Neural cell (in vitro differentiated cells): ENCODE data around the gene SIRT3. TPM values are rescaled to one million over a fixed set of nuclear protein-coding genes. Genes with fewer than 3 reads are reported as not detected.

Experiments
- H2AFZ ChIP-seq: fragments of 200-600, 300-800 bp; sonication (generic), shearing (Covaris generic); 2 replicates; pipeline ENCODE4 v1.6.0; 2014; ENCODE audit warnings: low read depth, mild to moderate bottlenecking, antibody characterized with exemption, low read length, moderate library complexity
- H3F3A ChIP-seq: fragments of 200-600 bp; shearing (Covaris generic); 2 replicates; pipeline ENCODE4 v1.6.1; 2016; ENCODE audit warnings: mild to moderate bottlenecking, moderate library complexity, mixed read lengths, antibody characterized with exemption, low read length; ENCODE audit not compliant: insufficient read depth, poor library complexity, severe bottlenecking
- H3K27ac ChIP-seq: fragments of 200-600, 300-800 bp; sonication (generic), shearing (Covaris generic); 2 replicates; pipeline ENCODE4 v1.5.1; 2014; ENCODE audit warnings: mild to moderate bottlenecking, low read length, moderate library complexity
- H3K27me3 ChIP-seq: fragments of 300-800, 200-600 bp; sonication (generic), shearing (Covaris generic); 2 replicates; pipeline ENCODE4 v1.6.0; 2014; ENCODE audit warnings: mild to moderate bottlenecking, low read depth, low read length, moderate library complexity; ENCODE audit not compliant: insufficient read depth
- H3K36me3 ChIP-seq: fragments of 300-800, 200-600 bp; sonication (generic), shearing (Covaris generic); 2 replicates; pipeline ENCODE4 v1.5.1; 2014; ENCODE audit warnings: mild to moderate bottlenecking, antibody characterized with exemption, low read length, moderate library complexity; ENCODE audit not compliant: insufficient read depth
- H3K4me2 ChIP-seq: fragments of 300-800, 200-600 bp; sonication (generic), shearing (Covaris generic); 2 replicates; pipeline ENCODE4 v1.6.0; 2014; ENCODE audit warnings: mild to moderate bottlenecking, low read length
- H3K4me3 ChIP-seq: fragments of 300-800, 200-600 bp; sonication (generic), shearing (Covaris generic); 2 replicates; pipeline ENCODE4 v1.5.1; 2014; ENCODE audit warnings: mild to moderate bottlenecking, low read length, moderate library complexity
- H3K79me2 ChIP-seq: fragments of 200-600 bp; shearing (Covaris generic); replicated peaks from 2 replicates; pipeline ENCODE4 v1.6.0; 2014; ENCODE audit warnings: mild to moderate bottlenecking, low read length, moderate library complexity; ENCODE audit not compliant: insufficient read depth
- H3K9ac ChIP-seq: fragments of 300-800, 200-600 bp; sonication (generic), shearing (Covaris generic); 2 replicates; pipeline ENCODE4 v1.6.1; 2016; ENCODE audit warnings: mild to moderate bottlenecking, low read length, mixed read lengths
- H3K9me2 ChIP-seq: fragments of 200-600 bp; shearing (Covaris generic); 2 replicates; pipeline ENCODE4 v1.6.1; 2016; ENCODE audit warnings: mild to moderate bottlenecking, low read length, mixed read lengths; ENCODE audit not compliant: insufficient read depth
- H3K9me3 ChIP-seq: fragments of 200-600, 300-800 bp; sonication (generic), shearing (Covaris generic); 2 replicates; pipeline ENCODE4 v1.6.1; 2016; ENCODE audit warnings: mild to moderate bottlenecking, mixed run types, low read length, moderate library complexity, mixed read lengths
- H4K20me1 ChIP-seq: fragments of 200-600 bp; shearing (Covaris generic); 2 replicates; pipeline ENCODE4 v1.6.1; 2016; ENCODE audit warnings: mild to moderate bottlenecking, mixed run types; ENCODE audit not compliant: insufficient read depth
- CTCF ChIP-seq: fragments of 450-650 bp; IDR thresholded peaks from 2 replicates; pipeline ENCODE4 v1.5.1; 2014; ENCODE audit warnings: antibody characterized with exemption, mild to moderate bottlenecking, moderate library complexity; ENCODE audit not compliant: poor library complexity, severe bottlenecking
- EP300 ChIP-seq: fragments of 450-650 bp; conservative IDR thresholded peaks from 2 replicates; pipeline ENCODE4 v1.6.1; 2014; ENCODE audit warnings: antibody characterized with exemption, mild to moderate bottlenecking, moderate library complexity; ENCODE audit not compliant: poor library complexity, severe bottlenecking
- EZH2 ChIP-seq: fragments of 200-600, 300-800 bp; shearing (Covaris generic), sonication (generic); IDR thresholded peaks from 2 replicates; pipeline ENCODE4 v1.6.1; 2014; ENCODE audit warnings: antibody characterized with exemption, low read length, borderline replicate concordance, mild to moderate bottlenecking; ENCODE audit not compliant: insufficient read depth, poor library complexity, severe bottlenecking
- MXI1 ChIP-seq: fragments of 450-650 bp; conservative IDR thresholded peaks from 2 replicates; pipeline ENCODE4 v1.6.1; 2014; ENCODE audit warnings: antibody characterized with exemption, mild to moderate bottlenecking; ENCODE audit not compliant: poor library complexity, severe bottlenecking
- POLR2AphosphoS5 ChIP-seq: IDR thresholded peaks from 2 replicates; pipeline ENCODE4 v1.6.1; 2012
- RAD21 ChIP-seq: fragments of 450-650 bp; conservative IDR thresholded peaks from 2 replicates; pipeline ENCODE4 v1.6.1; 2014; ENCODE audit warnings: antibody characterized with exemption, mild to moderate bottlenecking, moderate library complexity
- SMC3 ChIP-seq: fragments of 450-650 bp; conservative IDR thresholded peaks from 2 replicates; pipeline ENCODE4 v1.6.1; 2014; ENCODE audit warnings: antibody characterized with exemption, mild to moderate bottlenecking, moderate library complexity; ENCODE audit not compliant: poor library complexity
- TAF1 ChIP-seq: IDR thresholded peaks from 2 replicates; pipeline ENCODE4 v1.6.1; 2012; ENCODE audit warnings: low read depth
- polyA plus RNA-seq: library from polyadenylated mRNA; depleted of rRNA; stranded (reverse); fragments of >200 nt; gene quantifications from 2 replicates; pipeline ENCODE4 v1.2.3, GENCODE V29; 2014
- TF ChIP-seq, protein P1 (sequence below): IDR thresholded peaks from 2 replicates; pipeline ENCODE4 v1.6.1; 2012; ENCODE audit warnings: borderline replicate concordance

Gene SIRT3
- polyA plus RNA-seq, 1 donor from 2014 or later, result 32.9 TPM

- H3K9me2 ChIP-seq, result no peaks in the 10 kb centered on the region
Measured at GRCh38 chr11:207863-208180, 28.3 kb downstream of the SIRT3 start.

GRCh38 chr11:207208-207862, 28.8 kb downstream of the SIRT3 start, which contains the start of the genes BET1L and RIC8A:
Gene BET1L (minus strand): TSS chr11:207399. CDS start chr11:207321, 78 bp downstream.
Gene RIC8A (plus strand): TSS chr11:207708. CDS start chr11:208855, 1,147 bp downstream.
- no peaks in the 10 kb centered on the region for H3K36me3 ChIP-seq
- no peaks in the 10 kb centered on the region for H3K9me2 ChIP-seq
- H3K4me3 ChIP-seq, result peak within 1 kb of the TSS; percentile 97
- H3K27ac ChIP-seq, result peak within 1 kb of the TSS; percentile 96
- no peaks in the 10 kb centered on the region for H3K27me3 ChIP-seq
- peak within 1 kb of the TSS; percentile 98 for H3K9ac ChIP-seq
- peak within 1 kb of the TSS; percentile 57 for H2AFZ ChIP-seq
- no peaks in the 10 kb centered on the region for H3F3A ChIP-seq
- peak within 1 kb of the TSS; percentile 98 for H3K4me2 ChIP-seq
- H3K79me2 ChIP-seq, result peaks cover 30% of the 10 kb centered on the region
- H3K9me3 ChIP-seq, result no peaks in the 10 kb centered on the region
- H4K20me1 ChIP-seq, result peaks cover 3% of the 10 kb centered on the region
- peak; percentile 29 for TF ChIP-seq RAD21
- no peak for TF ChIP-seq EZH2
- no peak for TF ChIP-seq CTCF
- peak; percentile 71 for TF ChIP-seq TAF1
- TF ChIP-seq, protein P1, sequence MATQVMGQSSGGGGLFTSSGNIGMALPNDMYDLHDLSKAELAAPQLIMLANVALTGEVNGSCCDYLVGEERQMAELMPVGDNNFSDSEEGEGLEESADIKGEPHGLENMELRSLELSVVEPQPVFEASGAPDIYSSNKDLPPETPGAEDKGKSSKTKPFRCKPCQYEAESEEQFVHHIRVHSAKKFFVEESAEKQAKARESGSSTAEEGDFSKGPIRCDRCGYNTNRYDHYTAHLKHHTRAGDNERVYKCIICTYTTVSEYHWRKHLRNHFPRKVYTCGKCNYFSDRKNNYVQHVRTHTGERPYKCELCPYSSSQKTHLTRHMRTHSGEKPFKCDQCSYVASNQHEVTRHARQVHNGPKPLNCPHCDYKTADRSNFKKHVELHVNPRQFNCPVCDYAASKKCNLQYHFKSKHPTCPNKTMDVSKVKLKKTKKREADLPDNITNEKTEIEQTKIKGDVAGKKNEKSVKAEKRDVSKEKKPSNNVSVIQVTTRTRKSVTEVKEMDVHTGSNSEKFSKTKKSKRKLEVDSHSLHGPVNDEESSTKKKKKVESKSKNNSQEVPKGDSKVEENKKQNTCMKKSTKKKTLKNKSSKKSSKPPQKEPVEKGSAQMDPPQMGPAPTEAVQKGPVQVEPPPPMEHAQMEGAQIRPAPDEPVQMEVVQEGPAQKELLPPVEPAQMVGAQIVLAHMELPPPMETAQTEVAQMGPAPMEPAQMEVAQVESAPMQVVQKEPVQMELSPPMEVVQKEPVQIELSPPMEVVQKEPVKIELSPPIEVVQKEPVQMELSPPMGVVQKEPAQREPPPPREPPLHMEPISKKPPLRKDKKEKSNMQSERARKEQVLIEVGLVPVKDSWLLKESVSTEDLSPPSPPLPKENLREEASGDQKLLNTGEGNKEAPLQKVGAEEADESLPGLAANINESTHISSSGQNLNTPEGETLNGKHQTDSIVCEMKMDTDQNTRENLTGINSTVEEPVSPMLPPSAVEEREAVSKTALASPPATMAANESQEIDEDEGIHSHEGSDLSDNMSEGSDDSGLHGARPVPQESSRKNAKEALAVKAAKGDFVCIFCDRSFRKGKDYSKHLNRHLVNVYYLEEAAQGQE, result no peak
- peak; percentile 34 for TF ChIP-seq SMC3
- TF ChIP-seq MXI1, result peak; percentile 71
- TF ChIP-seq EP300, result peak; percentile 51

More at GRCh38 chr11:207863-208180, 28.3 kb downstream of the SIRT3 start:
- TF ChIP-seq SMC3 (peak; percentile 5), CTCF (no peak), EZH2 (no peak), EP300 (peak; percentile 5), TAF1 (peak; percentile 26), POLR2AphosphoS5 (no peak)
- TF ChIP-seq, protein P1, result peak; percentile 68
- peak overlapping the region; percentile 57 for H2AFZ ChIP-seq
- H3K4me3 ChIP-seq, result peak overlapping the region; percentile 97
- H4K20me1 ChIP-seq, result peaks cover 3% of the 10 kb centered on the region
- peak overlapping the region; percentile 98 for H3K4me2 ChIP-seq
- H3K27me3 ChIP-seq, result no peaks in the 10 kb centered on the region
- H3K9ac ChIP-seq, result peak overlapping the region; percentile 98
- H3F3A ChIP-seq, result no peaks in the 10 kb centered on the region
- peak overlapping the region; percentile 96 for H3K27ac ChIP-seq
- H3K79me2 ChIP-seq, result peaks cover 30% of the 10 kb centered on the region
- no peaks in the 10 kb centered on the region for H3K36me3 ChIP-seq
- no peaks in the 10 kb centered on the region for H3K9me3 ChIP-seq
